ENCODE measurements around the gene PDXP.

The PDXP gene

DNA sequence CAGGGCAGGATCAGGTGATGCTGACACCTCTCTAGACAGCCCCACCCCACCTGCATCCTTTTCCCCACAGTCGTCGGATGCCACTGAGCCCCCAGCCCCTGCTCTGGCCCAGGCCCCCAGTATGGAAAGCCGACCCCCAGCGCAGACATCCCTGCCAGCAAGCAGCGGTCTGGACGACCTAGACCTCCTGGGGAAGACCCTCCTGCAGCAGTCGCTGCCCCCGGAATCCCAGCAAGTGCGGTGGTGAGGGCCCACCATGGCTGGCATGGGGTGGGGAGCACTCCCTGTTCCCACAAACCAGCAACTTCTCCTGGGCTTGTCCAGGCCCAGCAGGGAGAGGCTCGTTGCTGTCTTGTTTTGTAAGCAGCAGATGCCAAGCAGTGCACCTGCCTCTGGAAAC lies 28.6 kb upstream of the PDXP start:
- DNase-seq, result no peak

DNA sequence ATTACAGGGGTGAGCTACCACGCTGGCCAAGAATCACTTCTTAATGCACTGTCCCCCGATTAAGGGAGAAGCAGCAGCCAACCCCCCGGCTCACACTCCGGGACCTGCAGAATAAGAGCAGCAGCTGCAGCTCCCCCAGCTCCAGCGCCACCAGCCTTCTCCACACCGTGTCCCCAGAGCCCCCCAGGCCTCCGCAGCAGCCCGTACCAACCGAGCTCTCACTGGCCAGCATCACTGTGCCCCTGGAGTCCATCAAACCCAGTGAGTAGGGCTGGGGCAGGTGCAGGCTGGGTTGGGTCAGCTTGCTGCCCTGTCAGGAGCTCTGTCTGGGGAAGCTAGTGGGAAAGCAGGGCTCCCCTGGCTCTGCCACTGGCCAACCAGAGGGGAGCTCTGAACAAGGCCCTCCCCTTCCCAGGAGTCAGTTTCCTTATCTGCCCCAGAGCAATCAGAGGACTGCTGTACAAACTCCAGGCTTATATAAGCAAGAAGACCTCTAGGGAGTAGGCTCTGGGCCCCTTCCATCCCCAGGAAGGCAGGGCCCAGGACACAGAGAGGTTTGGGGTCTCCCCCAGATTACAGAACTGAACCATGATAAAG lies 27.6 kb upstream of the PDXP start:
- no peak for DNase-seq

DNA sequence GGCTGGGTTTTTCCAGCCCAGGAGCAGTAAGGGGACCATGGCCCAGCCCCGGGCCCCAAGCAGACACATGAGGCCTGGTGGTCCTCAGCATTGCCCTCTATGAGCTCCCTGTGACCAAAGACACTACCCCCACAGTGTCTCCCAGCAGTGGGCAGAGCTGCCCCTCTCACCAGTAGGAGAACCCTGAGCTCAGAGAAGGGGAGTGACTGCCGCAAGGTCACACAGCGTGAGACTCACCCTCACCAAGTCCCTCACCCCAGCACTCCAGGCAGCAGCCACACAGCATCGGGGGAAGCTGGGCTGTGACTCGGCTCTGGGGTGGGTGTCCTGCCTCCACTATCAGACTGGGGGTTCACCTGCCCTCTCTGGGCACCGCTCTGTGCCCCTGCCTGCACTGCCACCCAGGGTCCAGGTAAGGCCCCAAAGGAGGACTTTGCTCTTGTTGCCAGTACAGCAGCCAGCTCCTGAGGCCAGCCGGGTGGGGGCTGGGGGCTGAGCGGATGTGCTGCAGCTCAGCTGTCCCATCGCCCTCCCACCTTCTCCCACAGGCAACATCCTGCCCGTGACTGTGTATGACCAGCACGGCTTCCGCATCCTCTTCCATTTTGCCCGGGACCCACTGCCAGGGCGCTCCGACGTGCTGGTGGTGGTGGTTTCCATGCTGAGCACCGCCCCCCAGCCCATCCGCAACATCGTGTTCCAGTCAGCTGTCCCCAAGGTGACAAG lies 26.9 kb upstream of the PDXP start:
- DNase-seq, result no peak

DNA sequence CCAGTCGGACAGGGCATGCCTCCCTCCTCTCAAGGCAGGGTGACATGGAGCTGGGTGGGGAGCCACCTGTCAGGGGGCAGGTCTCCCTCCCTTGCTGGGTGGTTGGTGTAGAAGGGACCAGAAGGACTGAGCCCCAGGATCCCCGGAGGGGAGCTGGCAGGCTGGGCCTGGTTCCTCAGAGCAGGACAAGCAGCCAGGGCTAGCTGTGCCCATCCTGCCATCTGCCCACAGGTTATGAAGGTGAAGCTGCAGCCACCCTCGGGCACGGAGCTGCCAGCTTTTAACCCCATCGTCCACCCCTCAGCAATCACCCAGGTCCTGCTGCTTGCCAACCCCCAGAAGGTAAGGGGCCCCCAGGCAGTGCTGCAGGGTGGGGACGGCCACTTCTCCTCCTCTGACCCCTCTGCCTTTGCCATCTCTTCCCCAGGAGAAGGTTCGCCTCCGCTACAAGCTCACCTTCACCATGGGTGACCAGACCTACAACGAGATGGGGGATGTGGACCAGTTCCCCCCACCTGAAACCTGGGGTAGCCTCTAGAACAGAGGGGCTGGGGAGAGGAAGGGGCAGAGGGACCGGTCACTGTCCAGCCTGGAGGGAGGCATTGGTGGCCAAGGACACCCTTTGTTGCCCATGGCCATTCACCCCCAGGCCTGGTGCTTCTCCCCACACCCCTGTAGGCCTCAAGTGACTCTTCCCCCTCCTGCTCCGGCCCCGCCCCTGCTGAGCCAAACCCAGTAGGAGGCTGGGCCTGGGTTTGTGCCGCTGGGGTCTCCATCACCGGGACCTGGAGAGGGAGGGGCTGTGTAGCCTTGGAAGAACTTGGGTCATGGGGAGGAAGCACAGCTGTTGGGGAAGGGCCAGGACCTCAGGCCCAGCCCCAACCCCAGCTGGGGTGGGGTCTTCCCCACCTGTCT lies 26.1 kb upstream of the PDXP start:
- no peak for DNase-seq

DNA sequence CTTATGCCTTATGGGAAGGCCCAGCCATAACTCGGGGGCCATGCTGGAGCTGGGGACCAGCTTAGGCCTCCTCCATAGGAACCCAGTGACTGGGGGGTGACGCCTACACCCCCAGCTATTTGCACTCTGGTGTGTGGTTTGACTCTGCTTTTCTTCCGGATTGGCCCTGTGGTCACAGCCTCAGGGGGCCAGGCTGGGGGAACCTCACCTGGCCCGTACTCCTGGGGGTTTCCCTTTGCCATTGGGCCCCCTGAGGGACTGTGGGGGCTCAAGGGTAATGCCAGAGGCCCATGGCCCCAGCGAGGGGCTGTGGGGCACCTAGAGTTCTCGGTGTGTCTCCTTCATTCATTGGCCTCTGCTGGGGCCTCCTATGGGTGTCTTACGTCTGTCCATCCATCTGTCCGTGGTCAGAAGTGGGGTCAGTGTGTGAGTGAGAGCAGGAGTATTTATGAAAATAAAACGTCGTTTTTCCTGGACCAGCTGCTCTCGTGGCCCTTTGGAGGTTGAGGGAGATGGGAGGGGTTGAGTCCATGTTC lies 25.4 kb upstream of the PDXP start:
- no peak for DNase-seq

DNA sequence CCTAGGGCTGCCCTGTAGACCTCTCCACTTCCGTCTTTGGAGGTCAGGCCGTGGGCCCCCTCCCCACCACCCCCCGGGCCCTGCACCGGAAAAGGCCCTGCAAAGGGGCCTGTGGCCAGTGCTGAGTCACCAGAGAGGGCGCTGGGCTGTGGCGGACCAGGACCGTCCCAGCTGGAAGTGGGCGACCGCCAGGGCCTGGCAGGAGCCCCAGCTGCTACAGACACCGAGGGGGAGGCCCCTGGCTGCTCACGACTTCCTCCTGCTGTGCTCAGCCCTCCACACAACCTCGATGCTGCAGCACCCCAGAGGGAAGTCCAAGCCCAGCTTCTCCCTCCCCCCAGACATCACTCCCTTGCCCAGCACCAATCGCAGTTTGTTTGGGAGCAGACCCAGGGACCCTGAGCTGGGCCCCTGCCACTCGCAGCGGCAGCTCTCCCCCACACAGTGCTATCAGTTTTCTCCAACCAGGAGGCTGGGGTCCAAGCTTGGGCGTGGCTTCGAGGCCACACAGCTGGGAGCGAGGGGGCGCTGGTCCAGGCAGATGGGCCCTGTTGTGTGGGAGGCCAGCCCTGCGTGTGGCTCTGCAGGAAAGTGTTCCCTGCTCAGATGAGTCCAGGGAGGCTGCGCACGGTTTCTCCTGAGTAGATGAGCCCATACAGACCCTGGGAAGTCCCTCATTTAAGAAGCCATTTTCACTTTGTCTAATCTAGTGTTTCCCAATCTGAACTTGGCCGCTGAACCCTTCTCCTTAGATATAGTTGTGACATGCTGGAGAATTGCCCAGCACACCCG lies 24.7 kb upstream of the PDXP start:
- DNase-seq, result peak in 2 of 4 experiments; percentile 12 to 26

DNA sequence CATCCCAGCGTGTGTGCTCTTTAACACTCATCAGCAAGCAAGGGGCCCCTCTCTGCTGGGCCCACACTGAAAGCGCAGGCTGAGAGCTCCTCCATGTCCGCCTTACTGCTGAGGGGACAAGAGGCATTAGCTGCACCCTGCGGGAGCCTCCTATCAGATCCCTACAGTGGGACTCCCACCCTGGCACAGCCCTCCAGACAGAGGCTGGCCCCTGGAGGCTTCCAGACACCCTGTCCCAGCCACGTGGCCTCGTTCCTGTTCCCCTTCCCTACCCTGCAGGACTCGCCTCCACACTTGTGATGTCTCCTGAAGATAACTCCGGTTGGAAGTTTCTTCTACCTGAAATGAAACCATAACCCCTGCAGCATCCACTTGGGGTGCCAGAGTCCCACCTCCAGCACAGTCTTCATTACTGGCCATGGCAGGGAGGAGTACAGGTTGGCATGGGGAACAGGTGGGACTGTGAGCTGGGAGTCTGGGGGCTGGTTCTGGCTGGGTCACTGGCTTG lies 24.1 kb upstream of the PDXP start:
- DNase-seq, result no peak

DNA sequence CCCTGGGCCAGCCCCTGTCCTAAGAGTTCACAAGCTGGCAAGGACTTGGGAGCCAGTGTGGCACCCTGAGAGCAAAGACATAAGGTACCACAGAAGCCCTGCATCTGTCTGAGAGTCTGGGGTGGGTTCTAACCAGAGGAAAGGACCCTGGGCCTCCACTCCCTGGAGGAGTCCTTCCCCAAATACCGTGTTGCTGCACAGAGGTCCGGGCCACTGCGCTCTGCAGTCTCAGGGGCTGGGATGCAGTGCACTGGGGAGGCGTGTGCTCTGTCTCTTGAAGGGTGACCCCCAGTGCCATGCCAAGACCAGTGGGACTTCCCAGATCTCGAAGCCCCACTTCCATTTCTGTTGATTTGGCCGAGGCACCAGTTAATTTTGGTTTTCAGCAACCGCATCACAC lies 23.4 kb upstream of the PDXP start:
- no peak for DNase-seq

DNA sequence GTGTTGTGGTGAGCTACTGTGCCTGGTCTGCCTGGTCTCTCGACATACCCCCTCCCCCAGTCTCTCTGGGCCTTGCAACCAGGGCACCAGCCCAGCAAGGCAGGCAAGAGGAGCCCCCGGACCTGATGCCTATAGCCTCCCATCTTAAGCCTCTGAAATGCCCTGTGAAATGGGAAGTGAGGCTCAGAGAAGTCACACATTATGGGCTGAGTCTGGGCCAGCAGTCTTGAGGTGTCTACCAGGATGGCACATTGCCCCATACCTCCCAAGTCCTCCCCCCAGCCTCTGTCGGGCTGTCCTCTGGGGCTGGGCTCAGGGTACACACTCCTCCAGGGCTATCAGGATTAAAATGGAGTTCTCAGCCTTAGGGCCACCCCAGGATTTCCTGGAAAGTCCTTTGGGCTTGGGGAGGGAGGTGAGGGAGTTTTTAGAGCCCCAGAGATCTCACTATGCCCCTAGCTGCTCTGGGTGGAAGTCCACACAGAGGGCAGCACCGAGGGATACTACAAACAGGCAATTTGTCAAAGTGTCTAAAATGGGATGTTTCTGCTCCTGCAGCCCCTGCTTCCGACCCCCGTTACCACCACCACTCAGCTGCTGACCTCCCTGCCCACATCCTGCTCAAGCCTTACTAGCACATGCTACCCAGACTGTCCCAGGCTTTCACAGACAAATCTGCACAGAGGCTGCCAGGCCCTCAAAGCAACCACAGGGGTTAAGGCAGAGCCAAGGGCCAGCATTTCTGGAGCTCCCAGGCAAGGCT lies 22.2 kb upstream of the PDXP start:
- no peak for DNase-seq

DNA sequence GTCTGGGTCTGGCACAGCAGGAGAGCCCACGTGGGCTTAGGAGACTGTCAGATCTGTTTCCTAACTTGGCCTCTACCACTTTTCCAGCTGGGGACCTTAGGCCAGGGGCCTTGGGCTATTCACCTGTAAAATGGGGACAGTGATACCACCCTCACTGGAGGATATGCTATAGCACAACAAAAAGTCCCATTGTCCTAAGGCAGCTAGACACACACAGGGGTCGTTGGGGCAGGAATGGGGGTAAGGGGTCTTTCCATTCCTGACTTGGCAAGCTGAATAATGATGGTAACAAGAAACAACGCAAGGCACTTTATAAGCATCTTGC lies 21.6 kb upstream of the PDXP start:
- no peak for DNase-seq

DNA sequence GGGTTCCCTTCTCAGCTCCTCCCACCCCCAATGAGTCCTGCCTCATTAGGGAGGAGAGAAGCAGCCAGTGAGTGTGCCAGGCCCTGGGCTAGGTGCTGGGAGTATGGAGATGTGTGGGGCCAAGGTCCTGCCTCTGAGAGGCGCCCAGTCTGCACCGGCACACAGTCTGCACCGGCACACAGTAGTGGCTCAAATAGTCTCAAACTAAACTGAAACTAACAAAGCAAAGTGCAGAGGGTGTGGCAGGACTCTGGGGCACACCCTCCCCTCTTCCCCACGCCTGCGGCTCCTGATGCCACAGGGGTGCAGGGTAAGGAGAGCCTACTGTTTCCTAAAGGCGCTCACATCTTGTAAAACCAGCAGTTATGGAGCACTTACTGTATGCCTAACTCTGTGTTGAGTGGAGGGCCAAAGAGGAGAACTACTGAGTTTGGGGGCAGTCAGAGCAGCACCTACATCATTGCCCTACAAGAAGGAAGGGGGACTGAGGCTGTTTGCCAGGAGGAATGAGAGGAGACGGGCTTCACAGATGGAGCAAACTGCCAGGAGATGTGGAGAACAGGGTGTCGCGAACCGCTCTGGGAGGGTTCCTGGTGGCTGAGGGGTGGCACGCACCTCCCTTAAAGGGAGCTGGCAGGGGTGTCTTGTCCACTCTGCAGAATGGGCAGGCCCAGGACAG lies 20.0 kb upstream of the PDXP start:
- peak in 1 of 4 experiments; percentile 14 for DNase-seq

DNA sequence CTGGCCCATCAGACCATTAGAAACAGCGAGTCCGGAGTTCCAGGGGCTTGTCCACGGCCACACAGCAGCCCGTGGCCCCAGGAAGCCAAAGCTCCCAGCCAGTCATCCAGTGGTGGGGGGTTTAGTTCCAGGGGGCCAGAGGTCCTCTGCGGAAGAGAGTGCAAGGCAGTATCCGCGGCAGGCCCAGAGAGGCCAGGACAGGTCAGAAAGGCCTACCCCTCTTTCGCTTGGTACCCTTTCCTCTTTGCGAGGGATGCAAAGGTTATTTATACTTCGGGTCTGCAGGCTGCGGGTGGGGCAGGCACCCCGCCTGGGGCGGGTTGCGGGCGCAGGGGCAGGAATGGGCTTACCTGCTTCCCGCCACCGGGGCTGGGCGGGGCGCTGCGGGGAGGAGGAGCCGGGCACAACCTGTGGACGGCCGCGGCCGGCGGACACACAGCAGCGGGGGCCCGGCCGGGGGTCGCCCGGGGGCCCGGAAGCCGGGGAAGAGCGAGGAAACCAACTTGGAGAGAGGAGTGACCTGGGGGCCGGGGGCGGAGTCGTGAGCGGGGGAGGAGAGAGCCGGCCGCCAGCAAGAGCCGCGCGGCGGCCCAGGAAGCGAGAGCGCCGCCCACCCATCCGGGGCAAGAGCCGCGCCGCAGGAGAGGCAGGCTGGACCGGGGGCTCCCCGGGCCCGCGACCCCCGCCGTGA lies 19.3 kb upstream of the PDXP start, which contains the start of gene SH3BP1:
Gene SH3BP1, plus strand, starts transcription at position 600 of the 691 bp plus-strand sequence. CDS start 119 bp downstream, outside the sequence.
- peak in 2 of 4 experiments; percentile 55 to 59 for DNase-seq

DNA sequence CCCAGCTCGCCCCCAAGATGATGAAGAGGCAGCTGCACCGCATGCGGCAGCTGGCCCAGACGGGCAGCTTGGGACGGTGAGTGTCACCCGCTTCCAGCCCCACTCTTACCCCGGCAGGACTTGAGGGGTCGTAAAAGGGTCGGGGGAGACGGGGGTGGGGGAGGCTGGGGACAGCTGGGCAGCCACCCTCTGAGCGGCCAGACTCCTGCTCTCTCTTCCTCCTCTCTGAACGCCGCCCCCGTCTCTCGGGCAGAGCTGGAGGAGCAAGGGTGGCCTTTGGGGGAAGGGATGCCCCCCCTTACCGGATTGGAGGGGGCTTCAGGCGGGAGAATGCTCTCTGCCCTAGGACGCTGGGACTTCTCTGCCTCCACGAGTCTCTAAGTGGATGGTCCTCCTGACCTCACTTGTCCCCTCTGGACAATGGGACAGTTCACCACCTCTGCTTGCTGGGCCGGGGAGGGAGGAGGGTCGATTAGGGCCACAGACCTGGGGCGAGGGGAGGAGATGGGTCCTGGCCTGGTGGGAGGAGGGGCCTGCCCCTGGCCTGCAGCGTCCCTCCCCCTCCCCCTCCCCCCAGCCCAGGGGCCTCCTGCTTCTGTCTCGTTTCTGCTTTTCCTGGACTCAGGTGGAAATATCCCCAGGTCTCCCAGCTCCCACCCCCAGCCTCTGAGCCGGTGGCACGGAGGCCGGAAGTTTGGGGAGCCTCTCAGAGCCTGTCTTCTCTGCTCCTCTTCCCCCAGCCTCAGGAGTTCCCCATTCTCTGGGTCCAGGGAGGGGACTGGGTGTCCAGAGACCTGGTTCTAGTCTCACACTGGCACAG lies 18.5 kb upstream of the PDXP start:
- no peak for DNase-seq

DNA sequence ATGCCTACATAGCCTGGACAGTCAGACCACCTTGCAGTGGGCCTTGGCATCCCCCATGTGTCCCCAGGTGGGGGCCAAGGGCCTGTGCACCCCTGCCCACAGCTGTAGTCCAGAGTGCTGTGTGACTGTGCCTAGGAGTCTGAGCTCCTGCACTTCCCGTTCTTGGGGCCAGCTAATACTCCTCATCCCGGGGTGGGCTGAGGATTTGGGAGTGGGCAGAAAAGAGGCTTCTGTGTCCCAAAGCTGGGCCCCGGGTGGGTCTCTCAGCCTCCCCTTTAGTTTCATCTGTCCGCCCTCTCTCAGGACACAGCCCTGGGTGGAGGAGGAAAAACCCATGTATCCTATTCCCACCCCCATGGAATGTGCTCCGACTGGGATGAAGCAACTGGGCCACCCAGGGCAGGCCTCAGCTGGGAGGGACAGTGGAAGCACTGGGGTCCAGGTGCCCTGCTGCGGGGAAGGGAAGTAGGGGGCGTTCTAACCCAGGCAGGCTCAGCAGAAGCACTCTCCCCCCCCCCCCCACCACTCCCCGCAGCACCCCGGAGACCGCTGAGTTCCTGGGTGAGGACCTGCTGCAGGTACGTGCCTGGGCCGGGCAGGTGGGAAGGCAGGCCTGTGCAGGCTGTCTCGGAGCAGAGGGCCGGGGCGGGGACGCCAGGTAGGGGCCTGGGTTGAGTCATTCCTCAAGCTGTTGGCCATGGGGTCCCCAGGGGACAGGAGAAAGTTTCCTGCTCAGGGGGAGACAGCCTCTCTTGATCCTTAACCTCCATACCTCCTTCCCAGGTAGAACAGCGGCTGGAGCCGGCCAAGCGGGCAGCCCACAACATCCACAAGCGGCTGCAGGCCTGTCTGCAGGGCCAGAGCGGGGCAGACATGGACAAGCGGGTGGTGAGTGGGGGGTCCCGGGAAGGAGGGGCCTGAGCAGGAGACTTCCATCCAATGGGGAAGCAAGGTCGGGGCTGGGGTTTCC lies 17.6 kb upstream of the PDXP start:
- peak in 2 of 4 experiments; percentile 24 to 38 for DNase-seq

DNA sequence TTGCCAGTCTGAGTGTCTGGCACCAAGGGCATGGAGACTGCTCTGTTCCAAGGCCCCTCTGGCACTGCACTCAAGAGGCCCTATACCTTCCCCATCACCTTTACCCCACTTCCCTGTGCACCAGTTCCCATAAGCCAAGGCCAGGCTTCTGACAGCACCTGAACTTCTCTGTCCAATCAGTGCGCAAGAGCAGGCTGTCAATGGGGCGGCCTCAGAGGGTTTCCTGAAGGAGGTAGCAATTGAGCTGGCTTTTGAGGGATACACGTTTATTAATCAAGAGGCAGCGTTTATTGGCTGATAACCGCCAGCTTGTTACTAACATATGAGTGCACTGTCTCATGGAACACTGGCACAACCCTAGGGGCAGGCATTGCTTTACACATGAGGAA lies 17.0 kb upstream of the PDXP start:
- no peak for DNase-seq

DNA sequence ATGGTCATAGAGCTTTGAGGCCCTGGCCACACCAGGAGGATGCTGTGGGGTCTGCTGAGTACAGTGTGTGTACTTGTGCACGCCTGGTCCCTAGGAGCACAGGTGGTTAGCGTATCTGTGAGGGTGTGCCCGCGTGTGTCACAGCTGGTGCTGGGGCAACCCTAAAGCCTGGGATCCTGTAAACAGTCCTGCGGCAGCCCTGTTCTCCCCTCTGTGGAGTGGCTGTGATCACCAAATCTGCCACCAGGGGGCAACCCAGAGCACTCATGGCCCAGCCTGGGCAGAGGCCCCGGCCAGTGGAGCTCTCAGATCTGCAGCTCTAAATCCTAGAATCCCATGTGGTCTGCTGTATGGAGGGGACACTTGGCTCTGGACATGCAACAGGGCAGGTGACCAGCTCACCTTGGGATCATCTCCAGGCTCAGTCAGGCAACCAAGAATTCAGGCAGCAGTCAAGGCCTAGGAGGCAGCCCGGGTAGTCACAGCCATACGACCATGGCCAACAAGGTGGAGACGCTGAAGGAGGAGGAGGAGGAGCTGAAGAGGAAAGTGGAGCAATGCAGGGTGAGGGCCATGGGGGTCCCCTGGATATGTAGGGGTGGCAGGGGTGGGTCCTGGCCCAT lies 15.2 kb upstream of the PDXP start:
- DNase-seq, result peak; percentile 81 to 90 (median 87)

DNA sequence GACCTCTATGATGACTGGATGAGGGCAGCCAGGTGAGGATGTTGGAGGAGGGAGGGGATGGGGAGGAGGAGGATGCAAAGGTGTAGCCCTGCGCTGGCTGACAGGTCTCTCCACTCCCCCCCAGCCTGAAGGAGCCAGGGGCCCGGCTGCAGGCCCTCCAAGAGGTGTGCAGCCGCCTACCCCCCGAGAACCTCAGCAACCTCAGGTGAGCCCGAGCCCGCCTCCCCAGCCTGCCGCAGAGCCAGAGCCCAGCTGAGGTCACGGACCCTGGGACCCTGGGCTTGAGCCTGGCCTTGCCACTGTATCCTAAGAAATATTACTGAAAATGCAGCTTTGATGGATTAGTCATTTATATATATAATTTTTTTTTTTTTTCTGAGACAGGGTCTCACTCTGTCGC lies 11.2 kb upstream of the PDXP start:
- DNase-seq, result no peak

DNA sequence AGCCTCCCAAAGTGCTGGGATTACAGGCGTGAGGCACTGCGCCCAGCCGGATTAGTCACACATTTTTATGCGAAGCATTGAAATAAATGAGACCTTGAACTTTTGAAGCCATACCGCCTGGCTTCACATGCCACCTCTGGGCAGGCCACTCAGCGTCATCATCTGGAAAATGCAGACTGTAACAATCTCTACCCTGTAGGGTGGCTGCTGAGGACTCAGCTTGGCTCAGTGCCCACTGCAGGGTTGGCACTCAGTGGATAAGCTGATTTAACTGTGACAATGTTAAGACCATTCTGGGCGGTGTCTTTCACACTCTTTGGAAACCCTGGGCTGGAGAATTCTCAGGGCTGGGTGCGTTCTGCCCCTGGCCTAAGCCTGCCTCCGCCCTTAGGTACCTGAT lies 10.6 kb upstream of the PDXP start:
- no peak for DNase-seq

Data from activated naive CD4-positive, alpha-beta T cell (primary cell).